Testis (tissue), 2 donors: Measurements from ENCODE around the gene NMNAT3.

Experiments used
- POLR2A ChIP-seq: fragments of 450-650 bp; IDR thresholded peaks from one replicate; pipeline ENCODE4 v1.6.1; 2017; ENCODE audit warnings: antibody characterized with exemption, mild to moderate bottlenecking, moderate library complexity
- TF ChIP-seq, protein P1 (sequence below), 3 experiments: fragments of 450-650 bp in 2 of 3; fragments of 200-600 bp in 1 of 3; sonication (generic) in 1 of 3; IDR thresholded peaks; one replicate each; pipeline ENCODE4 v1.5.1; 2016 to 2019; ENCODE audit warnings: antibody characterized with exemption in 3 of 3, mild to moderate bottlenecking in 2 of 3, moderate library complexity in 1 of 3

- TF ChIP-seq, protein P1, sequence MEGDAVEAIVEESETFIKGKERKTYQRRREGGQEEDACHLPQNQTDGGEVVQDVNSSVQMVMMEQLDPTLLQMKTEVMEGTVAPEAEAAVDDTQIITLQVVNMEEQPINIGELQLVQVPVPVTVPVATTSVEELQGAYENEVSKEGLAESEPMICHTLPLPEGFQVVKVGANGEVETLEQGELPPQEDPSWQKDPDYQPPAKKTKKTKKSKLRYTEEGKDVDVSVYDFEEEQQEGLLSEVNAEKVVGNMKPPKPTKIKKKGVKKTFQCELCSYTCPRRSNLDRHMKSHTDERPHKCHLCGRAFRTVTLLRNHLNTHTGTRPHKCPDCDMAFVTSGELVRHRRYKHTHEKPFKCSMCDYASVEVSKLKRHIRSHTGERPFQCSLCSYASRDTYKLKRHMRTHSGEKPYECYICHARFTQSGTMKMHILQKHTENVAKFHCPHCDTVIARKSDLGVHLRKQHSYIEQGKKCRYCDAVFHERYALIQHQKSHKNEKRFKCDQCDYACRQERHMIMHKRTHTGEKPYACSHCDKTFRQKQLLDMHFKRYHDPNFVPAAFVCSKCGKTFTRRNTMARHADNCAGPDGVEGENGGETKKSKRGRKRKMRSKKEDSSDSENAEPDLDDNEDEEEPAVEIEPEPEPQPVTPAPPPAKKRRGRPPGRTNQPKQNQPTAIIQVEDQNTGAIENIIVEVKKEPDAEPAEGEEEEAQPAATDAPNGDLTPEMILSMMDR (IDR thresholded peaks at IDR 0.05): no peak
- no peak for TF ChIP-seq POLR2A
These were observed 34.8 kb downstream of the NMNAT3 start for GRCh38 chr3:139642996-139643395.
